NT2/D1 (cell line): ENCODE measurements around the gene C2orf81.

ENCODE experiments used
- YY1 ChIP-seq: IDR thresholded peaks from 2 replicates; pipeline ENCODE4 v1.6.1; 2011; ENCODE audit not compliant: insufficient read length, insufficient read depth
- ZNF274 ChIP-seq: IDR thresholded peaks from 2 replicates; pipeline ENCODE4 v1.6.1; 2011; ENCODE audit warnings: mild to moderate bottlenecking, low read depth, low read length

DNA sequence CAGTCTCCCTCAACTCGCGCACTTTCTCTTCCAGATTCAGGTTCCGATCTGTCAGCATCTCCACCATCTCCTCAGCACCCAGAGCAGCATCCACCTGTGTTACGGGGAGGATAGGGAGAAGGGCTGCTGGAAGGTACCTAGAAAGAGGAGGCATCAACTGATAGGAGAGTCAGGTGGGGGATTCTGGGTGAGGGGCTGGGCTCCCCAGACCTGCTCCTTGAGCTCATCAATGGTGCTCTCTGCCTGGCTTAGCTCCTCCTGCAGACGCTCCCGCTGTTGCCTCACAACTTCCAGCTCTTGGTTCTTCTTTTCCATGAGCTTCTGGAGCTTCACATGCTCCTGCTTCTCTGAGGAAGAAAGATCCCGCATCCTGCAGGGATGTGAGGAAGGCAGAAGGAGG, 51.4 kb downstream of the C2orf81 start:
- TF ChIP-seq ZNF274 (no peak), YY1 (no peak)
